ENCODE measurements around the gene GRM7.

The GRM7 gene

DNA sequence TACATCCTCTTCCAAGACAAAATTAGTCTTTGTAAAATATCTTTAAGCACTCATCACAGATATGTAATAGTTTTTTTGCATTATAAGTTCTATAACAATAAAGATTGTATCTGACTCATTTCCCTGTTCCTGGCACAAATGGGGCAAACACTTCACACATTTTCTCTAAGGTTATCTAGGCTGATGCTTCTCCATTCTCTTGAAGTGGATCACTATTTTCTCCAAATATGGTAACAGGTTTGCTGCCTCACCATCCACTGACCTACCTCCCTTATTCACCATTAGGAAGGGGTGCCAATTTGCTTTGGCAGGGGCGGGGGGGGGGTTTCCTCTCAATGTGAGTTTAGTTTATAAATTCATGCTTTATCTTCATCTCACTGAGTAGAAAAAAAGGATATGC is 873.0 kb downstream of the GRM7 start:
- DNase-seq (ENCODE audit: low read depth): no peak
- H3K4me3 ChIP-seq (ENCODE audit: low read length): no peak overlapping the region
- TF ChIP-seq, protein P1, sequence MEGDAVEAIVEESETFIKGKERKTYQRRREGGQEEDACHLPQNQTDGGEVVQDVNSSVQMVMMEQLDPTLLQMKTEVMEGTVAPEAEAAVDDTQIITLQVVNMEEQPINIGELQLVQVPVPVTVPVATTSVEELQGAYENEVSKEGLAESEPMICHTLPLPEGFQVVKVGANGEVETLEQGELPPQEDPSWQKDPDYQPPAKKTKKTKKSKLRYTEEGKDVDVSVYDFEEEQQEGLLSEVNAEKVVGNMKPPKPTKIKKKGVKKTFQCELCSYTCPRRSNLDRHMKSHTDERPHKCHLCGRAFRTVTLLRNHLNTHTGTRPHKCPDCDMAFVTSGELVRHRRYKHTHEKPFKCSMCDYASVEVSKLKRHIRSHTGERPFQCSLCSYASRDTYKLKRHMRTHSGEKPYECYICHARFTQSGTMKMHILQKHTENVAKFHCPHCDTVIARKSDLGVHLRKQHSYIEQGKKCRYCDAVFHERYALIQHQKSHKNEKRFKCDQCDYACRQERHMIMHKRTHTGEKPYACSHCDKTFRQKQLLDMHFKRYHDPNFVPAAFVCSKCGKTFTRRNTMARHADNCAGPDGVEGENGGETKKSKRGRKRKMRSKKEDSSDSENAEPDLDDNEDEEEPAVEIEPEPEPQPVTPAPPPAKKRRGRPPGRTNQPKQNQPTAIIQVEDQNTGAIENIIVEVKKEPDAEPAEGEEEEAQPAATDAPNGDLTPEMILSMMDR (conservative IDR thresholded peaks at IDR 0.05; ENCODE audit: low read depth, low read length): no peak

DNA sequence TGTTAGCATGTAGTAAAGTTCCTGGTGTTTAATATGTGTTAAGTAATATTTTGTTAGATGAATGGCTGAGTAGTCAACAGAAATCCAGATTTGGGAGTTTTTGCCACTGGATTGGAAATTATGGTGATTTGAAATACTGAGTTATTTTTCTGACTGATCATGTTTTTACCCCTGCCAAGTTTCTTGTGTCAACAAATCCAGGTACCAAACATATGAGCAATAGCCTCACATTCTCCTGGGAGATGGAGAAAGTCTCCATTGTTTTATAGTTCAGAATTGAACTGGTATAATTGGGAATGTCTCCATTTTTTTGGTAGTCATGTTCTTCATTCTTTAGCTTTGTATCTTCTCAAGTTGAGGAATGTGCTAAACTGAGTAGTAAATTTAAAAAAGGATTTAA is 873.5 kb downstream of the GRM7 start:
- TF ChIP-seq, protein P1 (conservative IDR thresholded peaks at IDR 0.05; ENCODE audit: low read depth, low read length): no peak
- DNase-seq (ENCODE audit: low read depth): no peak
- no peak overlapping the region for H3K4me3 ChIP-seq (ENCODE audit: low read length)

DNA sequence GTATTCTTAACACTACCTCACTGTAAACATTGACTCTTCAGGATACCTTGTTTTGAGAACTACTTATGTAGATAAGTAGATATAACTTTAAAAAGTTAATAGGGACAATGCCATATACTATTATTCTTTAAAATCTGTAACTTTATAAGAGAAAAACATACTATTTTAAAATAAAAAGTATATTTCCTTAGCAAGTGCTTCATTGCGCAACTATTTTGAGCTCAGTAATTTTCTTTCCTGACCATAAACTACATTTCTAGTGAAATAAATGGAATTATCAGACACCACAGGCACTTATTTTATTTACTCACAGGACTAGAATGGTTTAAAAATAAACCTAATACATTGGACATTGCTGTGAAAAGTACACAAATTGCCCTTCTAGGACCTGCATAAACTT is 876.3 kb downstream of the GRM7 start:
- no peak for DNase-seq (ENCODE audit: low read depth)
- TF ChIP-seq, protein P1 (conservative IDR thresholded peaks at IDR 0.05; ENCODE audit: low read depth, low read length): no peak
- no peak overlapping the region for H3K4me3 ChIP-seq (ENCODE audit: low read length)

DNA sequence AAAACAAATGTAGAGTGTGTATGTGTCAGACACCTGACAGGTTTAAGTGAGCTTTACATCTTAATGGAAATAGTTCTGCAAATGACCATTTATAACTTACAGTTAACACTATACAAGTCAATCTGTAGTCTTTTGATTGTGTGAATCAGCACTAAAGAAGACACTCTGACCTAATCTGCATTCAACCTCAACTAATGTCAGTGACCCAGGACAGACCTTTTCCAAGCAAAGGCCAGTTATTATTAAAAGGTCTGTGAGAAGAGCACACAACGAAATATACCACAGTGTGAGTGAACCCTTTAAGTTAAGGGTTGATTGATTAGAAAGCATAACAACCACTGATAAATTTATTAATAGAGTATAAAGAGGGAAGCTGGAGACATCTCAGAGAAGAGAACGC is 878.8 kb downstream of the GRM7 start:
- no peak for DNase-seq (ENCODE audit: low read depth)
- TF ChIP-seq, protein P1 (conservative IDR thresholded peaks at IDR 0.05; ENCODE audit: low read depth, low read length): no peak
- H3K4me3 ChIP-seq (ENCODE audit: low read length): no peak overlapping the region

DNA sequence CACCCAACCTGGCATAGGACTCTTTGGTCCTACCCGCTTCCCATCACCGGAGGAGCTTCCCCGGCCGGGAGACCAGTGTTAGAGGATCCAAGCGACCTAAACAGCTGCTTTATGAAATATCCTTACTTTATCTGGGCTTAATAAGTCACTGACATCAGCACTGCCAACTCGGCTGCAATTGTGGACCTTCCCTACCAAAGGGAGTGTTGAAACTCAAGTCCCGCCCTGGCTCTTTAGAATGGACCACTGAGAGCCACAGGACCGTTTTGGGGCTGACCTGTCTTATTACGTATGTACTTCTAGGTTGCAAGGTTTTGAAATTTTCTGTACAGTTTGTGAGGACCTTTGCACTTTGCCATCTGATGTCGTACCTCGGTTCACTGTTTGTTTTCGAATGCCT is 879.5 kb downstream of the GRM7 start:
- H3K4me3 ChIP-seq (ENCODE audit: low read length): no peak overlapping the region
- TF ChIP-seq, protein P1 (conservative IDR thresholded peaks at IDR 0.05; ENCODE audit: low read depth, low read length): no peak
- DNase-seq (ENCODE audit: low read depth): no peak

DNA sequence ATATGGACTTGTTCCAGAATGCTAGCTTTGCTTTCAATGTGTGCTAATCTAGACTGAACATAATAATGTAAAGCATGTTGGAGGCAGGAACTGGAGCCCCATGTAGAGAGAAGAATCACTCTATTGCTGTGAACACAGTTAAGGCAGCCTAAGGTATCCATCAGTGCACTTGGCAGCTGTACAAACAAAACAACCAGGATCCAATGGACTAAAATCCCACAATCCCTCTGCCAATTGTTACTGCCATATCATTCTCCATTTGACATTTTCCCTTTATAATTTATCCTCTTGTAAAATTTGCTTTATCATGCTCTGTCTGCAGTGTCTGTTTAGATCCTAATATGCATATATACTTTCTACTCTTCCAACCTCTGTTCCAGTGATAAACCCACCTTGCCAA is 883.9 kb downstream of the GRM7 start:
- TF ChIP-seq, protein P1 (conservative IDR thresholded peaks at IDR 0.05; ENCODE audit: low read depth, low read length): no peak
- no peak overlapping the region for H3K4me3 ChIP-seq (ENCODE audit: low read length)
- no peak for DNase-seq (ENCODE audit: low read depth)

DNA sequence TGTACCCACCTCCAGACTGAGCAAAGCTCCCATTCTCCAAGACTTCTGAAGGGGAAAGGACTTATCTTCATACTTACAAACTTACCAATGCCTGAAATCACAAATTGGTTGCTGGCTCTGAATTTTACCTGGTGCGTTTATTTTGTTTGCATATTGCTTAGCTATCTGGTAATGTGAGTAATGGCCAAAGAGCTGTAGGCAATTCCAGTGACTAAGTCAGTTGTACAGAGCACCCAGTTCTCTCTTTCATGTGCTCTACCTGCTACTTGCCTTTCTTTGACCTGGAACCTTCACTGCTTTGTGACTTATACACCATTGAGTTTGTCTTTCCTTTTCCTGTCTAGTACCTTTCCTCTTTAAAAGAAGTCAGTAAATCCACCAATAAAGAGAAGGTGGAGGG is 884.8 kb downstream of the GRM7 start:
- TF ChIP-seq, protein P1 (conservative IDR thresholded peaks at IDR 0.05; ENCODE audit: low read depth, low read length): no peak
- H3K4me3 ChIP-seq (ENCODE audit: low read length): no peak overlapping the region
- no peak for DNase-seq (ENCODE audit: low read depth)
